HG03103 (cell line): Measurements from ENCODE around the gene RXRA.

ENCODE experiments used
- ATAC-seq: cut with Tn5 transposase; IDR thresholded peaks from one replicate; pipeline ENCODE4 v1.9.1; 2021; ENCODE audit warnings: low read depth; ENCODE audit not compliant: unreplicated experiment

Gene RXRA

DNA sequence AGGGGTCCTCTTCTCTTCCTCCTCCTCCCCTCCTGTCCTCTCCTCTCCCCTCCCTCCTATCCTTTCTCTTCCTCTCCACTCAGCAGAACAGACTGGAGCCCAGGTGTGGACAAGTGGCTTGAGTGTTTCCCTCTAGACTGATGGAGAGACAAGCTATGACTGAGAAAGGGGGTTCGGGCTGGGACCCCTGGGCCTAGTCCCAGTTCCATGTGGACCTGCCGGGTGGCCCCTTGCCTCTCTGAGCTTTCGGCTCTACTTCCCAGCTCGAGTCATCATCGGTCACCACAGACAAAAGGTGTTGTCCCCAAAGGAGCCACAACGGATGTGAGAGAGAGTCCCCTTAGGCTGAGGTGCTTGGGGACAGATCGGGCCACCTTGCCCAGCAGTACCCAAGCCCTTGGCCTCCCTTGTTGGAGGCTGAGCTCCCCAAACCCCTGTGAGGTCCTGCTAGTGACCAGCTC is 3.4 kb upstream of the RXRA start:
- ATAC-seq: no peak

DNA sequence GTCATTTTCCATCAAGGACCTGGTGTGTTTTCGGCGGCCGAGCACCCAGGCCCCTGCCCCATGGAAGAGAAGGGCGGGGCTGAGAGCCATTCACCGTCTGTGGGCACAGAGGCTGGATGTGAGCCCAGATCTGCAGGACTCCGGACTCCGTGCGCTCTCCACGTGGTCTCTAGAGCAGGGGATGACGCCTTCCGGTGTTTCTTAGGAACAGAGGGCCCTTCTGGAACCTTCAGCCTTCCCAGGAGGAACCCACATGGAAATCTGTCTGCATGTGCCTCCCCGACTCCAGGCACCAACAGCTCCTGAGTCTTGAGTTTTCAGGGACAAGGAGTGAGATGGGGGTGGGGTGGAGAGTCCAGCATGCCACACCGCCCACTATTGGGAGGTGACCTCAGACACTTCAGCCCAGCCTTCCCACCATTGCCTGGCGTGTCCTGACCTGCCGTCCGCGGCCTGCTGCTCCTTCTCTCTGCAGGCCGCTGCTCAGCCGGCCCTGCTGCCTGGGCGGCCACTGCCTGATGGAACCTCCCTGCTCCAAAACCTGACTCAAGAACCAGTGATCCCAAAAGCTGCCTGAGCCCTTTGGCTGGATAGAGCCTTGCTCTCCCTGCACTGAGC is 2.4 kb upstream of the RXRA start:
- ATAC-seq: no peak

DNA sequence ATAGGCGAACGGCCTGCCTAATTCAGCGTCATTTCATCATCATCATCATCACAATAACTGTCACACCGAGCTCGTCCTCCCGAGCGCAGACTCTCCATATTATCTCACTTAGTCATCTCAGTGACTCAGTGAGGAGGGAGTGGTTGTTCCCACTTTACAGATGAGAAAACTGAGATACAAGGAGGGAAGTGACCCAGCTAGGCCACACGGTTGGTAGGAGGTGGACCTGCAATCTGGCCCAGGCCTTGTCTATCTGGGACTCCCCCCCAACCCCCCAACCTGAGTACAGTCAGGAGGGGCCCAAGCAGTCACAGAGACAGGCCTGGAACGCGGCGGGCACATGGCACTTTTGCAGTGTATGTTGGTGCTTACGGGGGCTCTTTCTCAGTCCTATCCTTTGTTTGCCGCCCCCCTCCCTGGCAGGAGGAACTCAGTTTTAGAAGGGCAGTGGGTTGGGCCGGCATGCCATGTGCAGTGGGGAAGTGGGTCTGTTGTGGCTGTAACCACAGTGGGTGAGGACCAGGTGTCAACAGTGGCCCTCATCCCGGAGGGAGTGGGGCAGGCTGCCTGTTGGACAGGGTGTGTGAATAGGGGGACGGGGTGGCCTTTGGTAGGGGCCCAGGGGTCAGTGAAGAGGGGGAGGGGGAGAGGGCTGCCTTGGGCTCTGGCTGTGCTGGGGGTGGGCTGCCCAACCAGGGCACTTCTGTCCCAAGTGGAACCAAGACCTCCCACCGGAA is 1.7 kb upstream of the RXRA start:
- no peak for ATAC-seq

DNA sequence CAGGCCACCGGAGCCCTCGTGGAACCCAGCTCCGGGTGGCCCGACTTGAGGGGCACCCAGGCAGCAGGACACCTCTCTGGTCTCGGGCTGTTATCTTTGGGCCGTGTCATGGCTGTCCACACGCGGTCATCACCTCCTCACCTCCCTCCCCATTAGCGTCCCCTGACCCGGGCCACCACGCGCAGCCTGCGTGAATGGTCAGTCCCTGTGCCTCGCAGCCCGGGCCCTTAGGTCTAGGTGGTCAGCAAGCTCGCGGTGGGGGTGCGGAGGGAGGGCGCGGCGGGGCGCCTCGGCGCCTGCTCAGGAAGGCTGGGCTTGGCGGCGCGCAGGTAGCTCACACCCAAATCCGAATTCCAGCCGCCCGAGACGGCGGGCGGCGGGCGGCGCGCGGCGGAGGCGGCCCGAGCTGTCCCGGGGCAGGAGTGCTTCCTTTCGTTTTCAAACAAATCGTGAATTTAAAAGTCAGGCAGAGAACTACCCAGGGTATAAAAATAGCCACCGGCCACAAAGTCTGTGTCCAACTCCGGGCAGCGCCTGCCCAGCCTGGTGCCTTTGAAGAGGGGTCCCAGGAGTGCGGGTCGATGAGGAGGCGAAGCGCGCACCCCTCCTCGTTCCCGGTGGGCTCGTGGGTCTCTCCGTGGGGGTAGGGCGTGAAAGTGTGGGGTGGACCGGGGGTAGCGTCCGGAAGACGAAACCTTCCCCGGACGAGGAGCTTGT is 1.0 kb upstream of the RXRA start:
- ATAC-seq: no peak

DNA sequence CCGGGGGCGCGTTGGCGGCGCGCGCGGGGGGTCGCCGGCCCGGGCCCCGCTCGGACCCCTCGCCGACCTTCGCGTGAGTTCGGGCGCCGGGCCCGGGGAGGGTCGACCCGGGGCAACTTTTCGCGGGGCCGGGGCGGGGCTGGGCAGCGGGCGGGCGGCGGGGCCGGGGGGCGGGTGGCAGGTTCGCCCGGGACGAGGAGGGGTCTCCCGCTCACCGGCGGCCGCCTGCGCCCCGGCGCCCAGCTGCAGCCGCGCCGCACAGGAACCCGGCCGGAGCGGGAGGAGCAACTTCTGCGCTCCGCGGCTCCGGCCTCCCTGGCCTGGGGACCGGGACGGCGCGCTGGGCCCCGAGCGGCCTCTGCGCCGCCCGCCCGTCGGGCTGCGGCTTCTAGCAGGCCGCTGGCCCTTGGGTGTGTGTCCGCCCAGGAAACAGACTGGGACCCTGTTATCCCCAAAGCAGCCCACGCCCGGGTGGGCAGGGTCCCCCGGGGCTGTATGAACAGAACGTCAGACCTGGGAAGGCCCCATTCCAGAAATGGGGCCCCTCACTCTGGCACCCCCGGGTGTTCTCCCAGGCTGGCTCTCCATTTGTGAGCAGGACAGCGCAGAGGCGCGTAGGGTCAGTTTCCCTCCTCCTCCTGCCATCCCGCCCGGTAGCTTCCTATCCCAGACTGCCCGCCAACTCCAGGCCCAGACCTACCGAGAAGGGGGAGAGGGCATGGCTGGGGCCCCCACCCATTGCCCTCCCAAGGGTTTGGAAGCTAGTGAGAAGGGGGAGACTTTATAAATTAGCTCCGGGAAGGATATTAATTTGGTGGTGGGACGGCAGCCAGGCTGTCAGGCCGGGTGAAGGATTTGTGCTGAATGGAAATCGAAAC is 708 bp downstream of the RXRA start:
- ATAC-seq: no peak

DNA sequence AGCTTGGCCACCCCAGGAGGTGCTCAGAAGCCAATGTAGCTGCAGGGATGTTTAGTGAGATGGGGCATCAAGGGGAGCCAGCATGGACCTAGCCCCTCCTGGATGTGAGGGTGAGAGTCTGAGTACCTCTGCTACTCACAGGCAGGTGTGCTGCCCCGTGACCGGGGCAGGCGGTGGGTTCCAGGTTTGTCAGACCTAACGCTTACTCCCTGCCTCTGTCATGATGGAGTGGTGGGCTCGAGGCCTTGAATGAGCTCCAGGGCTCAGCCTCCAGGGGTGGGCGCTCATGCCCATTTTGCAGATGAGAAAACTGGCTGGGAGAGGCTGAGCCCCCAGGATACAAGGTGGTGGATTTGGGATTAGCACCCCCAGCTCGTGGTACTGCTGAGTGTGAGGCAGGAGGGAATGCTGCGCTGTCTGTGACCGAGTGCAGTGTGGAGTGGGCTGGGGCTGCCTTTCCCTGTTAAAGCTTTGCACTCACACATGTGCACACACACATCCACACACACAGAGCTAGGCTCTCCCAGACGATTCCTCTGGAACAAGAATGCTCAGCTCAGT is 1.5 kb downstream of the RXRA start:
- ATAC-seq: no peak

DNA sequence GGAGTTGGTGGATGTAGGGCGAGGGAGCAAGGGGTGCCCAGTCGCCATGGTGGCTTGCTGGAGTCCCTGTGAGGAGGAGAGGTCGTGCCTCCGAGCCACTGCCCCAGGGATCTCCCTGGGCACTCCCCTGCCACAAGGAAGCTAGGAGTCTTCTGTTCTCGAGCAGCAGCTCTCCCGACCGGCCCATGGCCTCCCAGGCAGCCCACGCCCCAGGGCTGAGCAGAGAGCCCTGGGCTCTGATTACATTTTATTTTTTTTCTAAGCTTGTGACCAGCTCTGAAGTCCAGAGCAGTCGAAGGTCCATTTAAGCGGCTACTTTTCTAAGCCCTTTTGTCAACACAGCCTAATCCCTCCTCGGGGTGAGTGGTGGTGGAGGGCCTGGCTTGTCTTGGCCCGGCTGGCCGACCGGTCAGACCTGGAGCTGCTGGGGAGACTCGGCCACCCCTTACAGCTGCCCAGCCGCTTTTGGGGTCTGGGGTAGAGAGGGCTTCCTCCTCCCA is 2.1 kb downstream of the RXRA start:
- ATAC-seq: no peak

DNA sequence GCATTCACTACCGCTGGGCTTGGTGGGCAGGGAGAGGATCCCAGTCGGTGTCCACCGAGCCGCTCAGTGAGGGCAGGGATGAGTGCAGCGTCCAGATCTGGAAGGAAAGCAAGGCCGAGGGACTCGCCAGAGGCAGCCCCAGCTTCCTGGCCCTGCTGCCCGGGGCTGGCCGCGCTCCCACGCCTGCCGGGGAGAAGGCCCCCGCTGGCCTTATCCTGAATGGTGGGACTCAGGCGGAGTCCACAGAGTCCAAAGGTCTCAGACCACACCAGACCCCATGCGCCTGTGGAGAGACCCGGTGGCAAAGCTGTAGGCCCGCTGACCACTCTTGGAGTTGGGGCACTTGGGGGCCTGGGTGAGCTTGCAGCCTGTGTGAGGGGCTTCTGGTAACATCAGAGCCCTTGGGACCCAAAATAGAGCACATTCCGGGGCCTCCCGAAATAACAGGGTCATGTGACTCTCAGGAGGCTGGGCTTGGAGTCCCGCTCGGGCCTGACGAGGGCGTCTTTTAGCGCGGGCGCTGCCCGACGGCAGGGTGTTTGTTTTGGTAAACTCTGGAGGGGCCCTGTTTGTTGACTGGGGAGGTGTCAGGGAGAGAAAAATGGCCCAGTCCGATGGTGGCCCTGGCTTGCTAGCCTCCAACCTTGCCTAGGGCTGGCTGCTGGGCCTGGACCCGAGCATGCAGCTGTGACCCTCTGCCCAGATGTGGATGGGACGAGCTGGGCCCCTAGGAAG is 2.8 kb downstream of the RXRA start:
- no peak for ATAC-seq

DNA sequence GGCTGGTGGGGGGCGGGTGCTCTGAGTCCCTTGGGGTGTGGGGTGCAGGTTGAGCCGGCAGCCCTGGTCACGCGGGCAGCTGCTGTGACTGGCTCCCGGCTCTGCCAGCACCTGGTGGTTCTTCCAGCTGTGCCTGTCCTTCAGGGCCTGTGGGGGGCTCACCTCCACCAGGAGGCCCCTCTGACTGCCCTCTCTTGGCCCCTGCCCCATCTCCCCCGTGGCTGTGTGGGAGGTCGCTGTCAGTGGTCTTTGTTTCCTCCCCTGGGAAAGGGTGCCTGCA is 3.3 kb downstream of the RXRA start:
- no peak for ATAC-seq

DNA sequence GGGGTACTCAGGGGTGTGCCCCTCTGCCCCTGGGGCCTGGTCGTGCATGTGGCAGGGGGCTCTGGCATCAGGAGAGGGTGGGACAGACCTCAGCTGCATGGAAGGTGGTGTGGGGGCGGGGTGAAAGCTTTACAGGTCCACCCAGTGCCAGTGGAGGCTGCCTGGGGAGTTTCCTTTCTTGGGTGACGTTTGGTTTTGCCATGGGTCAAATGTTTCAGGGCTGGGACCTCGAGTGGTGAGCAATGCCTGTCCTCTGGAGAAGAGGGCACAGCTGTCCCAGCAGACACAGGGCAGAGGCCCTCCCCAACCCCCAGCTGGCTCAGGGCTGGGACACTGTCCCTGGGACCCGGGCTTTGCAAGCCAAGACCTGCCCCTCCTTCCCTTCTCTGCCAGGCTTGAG is 3.6 kb downstream of the RXRA start:
- no peak for ATAC-seq

DNA sequence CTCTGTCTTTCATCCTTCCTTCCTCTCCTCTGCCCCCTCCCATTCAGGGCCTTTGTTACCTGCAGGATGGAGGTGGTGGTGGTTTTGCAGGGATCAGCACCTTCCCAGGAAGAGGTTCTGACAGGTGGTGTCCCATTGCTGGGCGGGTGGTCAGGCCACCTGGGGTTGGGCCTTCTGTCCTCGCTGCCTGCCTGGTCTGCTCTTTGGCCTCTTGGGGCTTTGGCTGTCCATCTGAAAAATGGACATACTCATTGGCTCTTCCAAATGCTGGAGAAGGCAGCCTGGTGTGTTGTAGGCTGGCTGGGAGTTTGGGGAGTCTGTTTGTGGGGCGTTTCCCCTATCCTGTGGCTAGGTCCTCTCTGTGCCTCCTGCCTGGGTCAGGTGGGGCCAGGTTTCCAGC is 4.3 kb downstream of the RXRA start:
- no peak for ATAC-seq

DNA sequence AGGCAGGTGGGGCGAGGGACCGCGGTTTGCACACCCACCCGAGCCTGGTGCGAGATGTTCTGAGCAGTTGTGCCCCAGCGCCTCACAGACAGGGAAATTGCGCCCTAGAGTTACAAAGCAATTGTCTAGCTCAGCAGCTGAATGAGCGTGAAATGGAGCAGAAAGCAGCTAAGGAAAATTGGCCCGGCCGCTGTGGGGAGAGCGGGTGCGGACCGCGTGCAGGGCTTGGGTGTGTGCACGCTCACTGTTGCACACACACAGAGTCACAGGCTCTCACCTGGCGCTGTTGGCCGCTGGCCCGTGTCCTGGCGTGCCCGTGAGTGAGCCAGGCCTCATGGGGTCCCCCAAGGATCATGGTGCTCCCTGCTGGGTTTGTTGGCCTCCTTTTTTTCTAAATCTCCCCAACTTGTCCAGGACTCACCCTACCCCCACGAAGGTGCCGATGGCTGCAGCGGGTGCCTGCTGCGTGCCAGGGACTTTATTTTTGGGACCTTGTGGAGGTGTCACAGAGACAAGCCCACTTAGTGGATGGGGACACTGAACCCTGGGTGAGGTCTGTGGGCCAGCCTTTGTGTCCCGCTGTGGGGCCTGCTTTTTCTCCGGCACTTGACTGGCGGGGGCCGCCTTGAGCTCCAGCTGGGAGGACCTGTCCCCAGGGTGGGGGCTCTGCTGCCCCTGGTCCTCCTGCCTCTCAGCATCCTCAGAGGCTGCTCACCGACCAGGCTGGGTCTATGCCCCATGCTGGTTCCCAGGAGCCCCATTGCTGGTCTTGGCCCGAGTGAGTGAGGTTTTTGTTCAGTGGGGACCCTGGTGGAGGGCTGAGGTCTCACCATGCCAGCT is 5.2 kb downstream of the RXRA start:
- ATAC-seq: no peak

DNA sequence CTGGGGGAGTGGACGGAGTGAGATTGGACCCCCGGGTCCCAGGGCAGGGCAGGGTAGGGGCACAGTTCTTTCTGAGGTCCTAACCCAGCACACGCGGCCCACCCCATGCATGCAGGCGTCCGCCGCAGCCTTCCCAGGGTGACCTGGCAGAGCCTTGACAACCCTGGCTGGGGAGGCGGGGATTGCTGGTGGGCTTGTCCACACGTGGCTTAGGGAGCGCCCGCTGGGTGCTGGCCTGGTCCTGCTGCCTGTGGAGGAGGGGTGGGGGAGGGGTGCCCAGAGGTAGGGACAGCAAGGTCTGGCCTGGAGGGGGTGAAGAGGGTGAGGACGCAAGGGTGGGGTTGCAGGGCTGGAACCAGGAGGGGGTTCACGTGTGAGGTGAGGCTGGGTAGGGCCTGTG is 6.0 kb downstream of the RXRA start:
- no peak for ATAC-seq

DNA sequence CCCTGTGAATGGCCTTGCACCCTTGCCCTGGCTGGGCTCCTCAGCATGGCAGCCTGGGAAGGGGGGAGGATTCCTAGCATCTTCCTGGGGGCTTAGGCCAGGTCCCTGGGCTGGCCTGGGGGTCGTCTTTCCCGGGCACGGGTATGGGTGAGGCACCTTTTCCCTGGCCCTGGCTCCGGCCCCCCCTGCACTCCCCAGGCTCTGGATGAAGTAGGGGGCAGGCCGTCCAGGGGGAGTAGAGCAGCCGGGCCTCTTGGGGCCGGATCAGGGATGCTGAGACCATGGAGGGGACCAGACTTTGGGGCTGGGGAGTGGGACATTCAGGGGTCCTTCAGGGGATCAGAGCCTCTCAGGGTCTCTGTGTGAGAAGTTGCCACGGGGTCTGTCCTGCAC is 6.6 kb downstream of the RXRA start:
- ATAC-seq: no peak

DNA sequence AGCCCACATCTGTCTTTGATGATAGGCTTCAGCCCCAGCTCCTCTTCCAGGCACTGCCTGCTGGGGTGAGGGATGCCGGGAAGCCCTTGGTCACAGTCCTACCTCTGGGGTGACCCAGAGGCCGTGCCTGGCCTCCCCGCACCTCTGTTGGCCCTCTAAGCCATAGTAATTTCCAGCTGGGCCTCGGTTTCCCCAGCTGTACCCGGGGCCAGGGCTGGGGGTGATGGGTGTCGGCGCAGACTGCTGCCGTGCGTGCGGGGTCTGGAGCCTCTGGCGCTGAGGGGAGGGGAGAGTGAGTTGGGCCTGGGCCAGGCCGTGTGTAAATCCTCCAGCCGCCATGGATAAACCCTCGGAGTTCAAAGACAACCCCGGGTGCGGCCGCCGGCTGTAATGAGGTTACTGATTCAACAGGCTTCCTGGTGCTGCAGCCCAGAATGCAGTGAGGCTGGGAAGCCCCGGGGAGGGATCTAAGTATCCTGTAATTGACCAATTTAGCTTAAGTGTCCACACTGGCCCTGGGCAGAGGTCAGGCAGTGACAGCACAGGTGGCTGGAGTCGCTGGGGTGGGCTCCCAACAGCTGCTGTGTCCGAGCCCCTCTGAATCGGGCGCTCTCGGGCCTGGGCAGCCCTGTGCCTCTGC is 7.1 kb downstream of the RXRA start:
- ATAC-seq: no peak

DNA sequence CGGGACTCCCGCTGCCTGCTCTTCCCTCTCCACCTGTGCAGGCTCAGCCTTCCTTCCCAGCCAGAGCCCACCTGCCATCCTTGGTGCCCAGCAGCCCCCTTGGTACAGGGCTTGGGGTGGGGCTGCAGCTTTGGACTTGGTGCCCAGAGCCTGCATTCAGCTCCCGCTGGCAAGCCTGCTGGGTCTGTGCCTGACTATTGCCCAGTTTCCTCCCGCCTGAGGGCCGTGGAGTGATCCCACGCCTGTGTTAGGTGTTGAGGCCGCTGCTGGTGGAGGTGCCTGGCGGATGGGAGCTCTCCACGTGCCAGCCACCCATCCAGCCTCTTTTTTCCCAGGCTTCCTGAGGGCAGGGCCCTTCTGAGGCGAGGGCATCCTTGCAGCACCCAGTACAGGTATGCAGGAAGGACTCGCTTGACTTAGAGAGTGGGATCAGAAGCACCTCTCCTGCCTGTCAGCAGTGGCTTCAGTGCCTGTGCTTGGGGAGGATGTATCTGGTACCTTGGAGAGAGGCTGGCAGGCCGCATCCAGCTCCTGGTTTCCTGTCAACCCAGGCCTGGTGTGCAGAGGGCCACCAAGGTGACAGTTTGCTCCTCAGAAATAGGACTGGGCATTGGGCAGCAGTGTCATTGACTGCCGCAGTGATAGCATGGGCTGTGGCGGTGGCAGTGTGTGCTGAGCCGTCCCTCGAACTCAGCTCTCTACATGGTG is 7.8 kb downstream of the RXRA start:
- no peak for ATAC-seq

DNA sequence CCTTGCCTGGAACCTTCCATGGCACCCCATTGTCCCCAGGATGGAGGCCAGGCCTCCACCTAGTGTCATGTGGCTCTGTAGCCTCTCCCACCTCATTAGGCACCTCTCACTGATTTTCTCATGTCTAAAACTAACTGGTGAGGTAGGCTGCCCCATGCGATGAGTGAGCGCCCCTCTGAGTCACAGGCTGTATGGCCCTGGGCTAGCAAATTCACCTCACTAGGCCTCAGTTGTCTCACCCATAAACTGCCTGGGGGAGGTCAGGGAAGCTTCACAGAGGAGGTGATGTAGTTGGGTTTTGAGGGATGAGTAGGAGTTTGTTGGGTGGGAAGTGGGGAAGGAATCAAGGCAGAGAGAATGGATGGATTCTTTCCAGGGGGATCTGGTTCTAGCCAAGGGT is 8.8 kb downstream of the RXRA start:
- no peak for ATAC-seq
